Keratinocyte (primary cell): ENCODE results near the gene SFXN2. TPM values are rescaled to one million over a fixed set of nuclear protein-coding genes. Genes with fewer than 3 reads are reported as not detected.

Source experiments
- DNase-seq: peaks from one replicate; pipeline ENCODE4 v3.0.0-alpha.2; 2011; ENCODE audit warnings: low read depth, missing footprints, low spot score
- FAIRE-seq: peaks from 2 replicates; lab custom pipeline; 2011; peaks lifted over from hg19 to GRCh38; lab: Jason Lieb, UNC
- H2AFZ ChIP-seq: 2 replicates; pipeline ENCODE4 v1.6.0; 2012; ENCODE audit warnings: low read length, control low read depth, inconsistent platforms; ENCODE audit not compliant: control insufficient read depth
- H3K27ac ChIP-seq: 2 replicates; pipeline ENCODE4 v1.5.1; 2011; ENCODE audit warnings: low read length; ENCODE audit not compliant: control insufficient read depth, insufficient read depth
- H3K27me3 ChIP-seq: 3 replicates; pipeline ENCODE4 v1.6.0; 2011; ENCODE audit warnings: low read length; ENCODE audit not compliant: control insufficient read depth, insufficient read depth; ENCODE audit errors: extremely low read depth
- H3K36me3 ChIP-seq, 2 experiments: 2 replicates in 1 of 2; 3 replicates in 1 of 2; pipeline ENCODE4 v1.5.1; 2011; ENCODE audit warnings: low read length in 2 of 2, mild to moderate bottlenecking in 1 of 2; ENCODE audit not compliant: control insufficient read depth in 2 of 2, insufficient read depth in 2 of 2; ENCODE audit errors: extremely low read depth in 1 of 2
- H3K4me1 ChIP-seq: 3 replicates; pipeline ENCODE4 v1.5.1; 2011; ENCODE audit warnings: low read length; ENCODE audit not compliant: control insufficient read depth, insufficient read depth; ENCODE audit errors: extremely low read depth
- H3K4me2 ChIP-seq: 3 replicates; pipeline ENCODE4 v1.6.0; 2011; ENCODE audit warnings: low read depth, low read length; ENCODE audit not compliant: control insufficient read depth, insufficient read depth; ENCODE audit errors: extremely low read depth
- H3K4me3 ChIP-seq, 3 experiments: fragments of 200-600 bp in 1 of 3; sonication (generic) in 1 of 3; 2 replicates in 2 of 3; 3 replicates in 1 of 3; pipeline ENCODE4 v1.5.1; 2011 to 2016; ENCODE audit warnings: low read length in 3 of 3, mild to moderate bottlenecking in 3 of 3, control low read depth in 2 of 3, inconsistent platforms in 1 of 3, low read depth in 1 of 3, mixed read lengths in 1 of 3, mixed run types in 1 of 3, moderate library complexity in 1 of 3; ENCODE audit not compliant: control insufficient read depth in 2 of 3, insufficient read depth in 2 of 3; ENCODE audit errors: extremely low read depth in 1 of 3
- H3K79me2 ChIP-seq: 2 replicates; pipeline ENCODE4 v1.6.0; 2012; ENCODE audit warnings: low read length; ENCODE audit not compliant: control insufficient read depth, insufficient read depth
- H3K9ac ChIP-seq: 3 replicates; pipeline ENCODE4 v1.6.0; 2011; ENCODE audit warnings: low read length; ENCODE audit not compliant: control insufficient read depth, insufficient read depth; ENCODE audit errors: extremely low read depth
- H3K9me1 ChIP-seq: 3 replicates; pipeline ENCODE4 v1.6.0; 2011; ENCODE audit warnings: low read length; ENCODE audit not compliant: control insufficient read depth, insufficient read depth; ENCODE audit errors: extremely low read depth
- H3K9me3 ChIP-seq: 2 replicates; pipeline ENCODE4 v1.5.1; 2012; ENCODE audit warnings: low read depth, low read length; ENCODE audit not compliant: control insufficient read depth
- H4K20me1 ChIP-seq: 3 replicates; pipeline ENCODE4 v1.6.0; 2011; ENCODE audit warnings: low read length; ENCODE audit not compliant: control insufficient read depth, insufficient read depth; ENCODE audit errors: extremely low read depth
- EZH2 ChIP-seq: IDR thresholded peaks from one replicate; pipeline ENCODE4 v1.6.1; 2012; ENCODE audit warnings: inconsistent platforms, mild to moderate bottlenecking, low read length, moderate library complexity
- dilution Hi-C: fragments of 300-500 bp; cut with MboI; formaldehyde crosslinking; loops from one replicate; pipeline ENCODE4 v1.7.0; 2020; ENCODE audit warnings: low sequenced_read_pairs; ENCODE audit not compliant: extremely low pct_ligation_motif_present
- polyA plus RNA-seq, 5 experiments: library from polyadenylated mRNA; depleted of rRNA in 3 of 5; stranded (reverse) in 3 of 5; stranded (forward) in 1 of 5; unstranded in 1 of 5; fragments of >200 nt; gene quantifications; 1 replicate in 1 of 5; 2 replicates in 3 of 5; 3 replicates in 1 of 5; pipeline versions ENCODE4 v1.2.1 to v1.2.3, GENCODE V29; 2011 to 2012; ENCODE audit warnings: missing spikeins in 2 of 5, low read depth in 1 of 5, low replicate concordance in 1 of 5
- TF ChIP-seq, protein P1 (sequence below), 3 experiments: IDR thresholded peaks in 1 of 3; conservative IDR thresholded peaks in 1 of 3; optimal IDR thresholded peaks in 1 of 3; 2 replicates in 2 of 3; 3 replicates in 1 of 3; pipeline versions ENCODE3 to v1.5.1; 2011; ENCODE audit warnings: low read length in 3 of 3, mild to moderate bottlenecking in 3 of 3, moderate library complexity in 2 of 3, control low read depth in 1 of 3, inconsistent platforms in 1 of 3; ENCODE audit not compliant: insufficient read depth in 2 of 3; ENCODE audit errors: extremely low read depth in 1 of 3

SFXN2 gene
- polyA plus RNA-seq, 1 donor (not counting 4 experiments of a cell fraction or from before 2014, with no cell fraction given), result 5.0 TPM

DNA sequence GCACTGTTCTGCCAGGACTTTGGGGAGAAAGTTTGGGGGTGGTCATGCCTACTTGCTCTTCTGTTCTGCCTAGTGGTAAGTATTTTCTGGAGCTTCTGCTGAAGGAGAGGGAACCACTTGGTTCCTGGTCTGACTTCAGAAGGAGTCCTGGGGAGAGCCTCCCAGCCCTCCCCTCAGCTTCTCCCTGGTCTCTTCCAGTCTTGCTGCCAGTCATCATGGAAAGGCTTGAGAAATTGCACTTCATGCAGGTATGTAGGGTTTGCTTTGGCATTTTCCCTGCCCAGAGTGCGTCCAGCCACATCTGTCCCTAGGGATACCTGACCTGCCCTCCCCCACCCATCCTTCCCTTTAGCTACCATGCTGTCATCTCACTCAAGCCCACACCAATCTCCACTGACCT is 18.2 kb downstream of the SFXN2 start:
- H4K20me1 ChIP-seq, result no peaks in the 10 kb centered on the region
- peaks cover 3 to 20% of the 10 kb centered on the region in 2 experiments for H3K36me3 ChIP-seq
- no peak overlapping the region for H3K9ac ChIP-seq
- H3K9me3 ChIP-seq, result no peaks in the 10 kb centered on the region
- H3K79me2 ChIP-seq, result no peaks in the 10 kb centered on the region
- TF ChIP-seq EZH2, result no peak
- TF ChIP-seq, protein P1, sequence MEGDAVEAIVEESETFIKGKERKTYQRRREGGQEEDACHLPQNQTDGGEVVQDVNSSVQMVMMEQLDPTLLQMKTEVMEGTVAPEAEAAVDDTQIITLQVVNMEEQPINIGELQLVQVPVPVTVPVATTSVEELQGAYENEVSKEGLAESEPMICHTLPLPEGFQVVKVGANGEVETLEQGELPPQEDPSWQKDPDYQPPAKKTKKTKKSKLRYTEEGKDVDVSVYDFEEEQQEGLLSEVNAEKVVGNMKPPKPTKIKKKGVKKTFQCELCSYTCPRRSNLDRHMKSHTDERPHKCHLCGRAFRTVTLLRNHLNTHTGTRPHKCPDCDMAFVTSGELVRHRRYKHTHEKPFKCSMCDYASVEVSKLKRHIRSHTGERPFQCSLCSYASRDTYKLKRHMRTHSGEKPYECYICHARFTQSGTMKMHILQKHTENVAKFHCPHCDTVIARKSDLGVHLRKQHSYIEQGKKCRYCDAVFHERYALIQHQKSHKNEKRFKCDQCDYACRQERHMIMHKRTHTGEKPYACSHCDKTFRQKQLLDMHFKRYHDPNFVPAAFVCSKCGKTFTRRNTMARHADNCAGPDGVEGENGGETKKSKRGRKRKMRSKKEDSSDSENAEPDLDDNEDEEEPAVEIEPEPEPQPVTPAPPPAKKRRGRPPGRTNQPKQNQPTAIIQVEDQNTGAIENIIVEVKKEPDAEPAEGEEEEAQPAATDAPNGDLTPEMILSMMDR (optimal IDR thresholded peaks at IDR 0.05 in 1 of 3, IDR thresholded peaks at IDR 0.05 in 1 of 3, conservative IDR thresholded peaks at IDR 0.05 in 1 of 3; ENCODE audit: extremely low read depth in 1 of 3, insufficient read depth in 2 of 3, low read length in 3 of 3), result no peak
- dilution Hi-C loops, result no loop called here
- FAIRE-seq (no peak), DNase-seq (no peak)
- no peaks in the 10 kb centered on the region for H3K9me1 ChIP-seq
- H3K4me1 ChIP-seq, result no peaks in the 10 kb centered on the region
- H3K4me3 ChIP-seq, result no peak overlapping the region
- no peak overlapping the region for H2AFZ ChIP-seq
- H3K27me3 ChIP-seq, result no peaks in the 10 kb centered on the region
- H3K27ac ChIP-seq, result no peak overlapping the region
- no peak overlapping the region for H3K4me2 ChIP-seq

DNA sequence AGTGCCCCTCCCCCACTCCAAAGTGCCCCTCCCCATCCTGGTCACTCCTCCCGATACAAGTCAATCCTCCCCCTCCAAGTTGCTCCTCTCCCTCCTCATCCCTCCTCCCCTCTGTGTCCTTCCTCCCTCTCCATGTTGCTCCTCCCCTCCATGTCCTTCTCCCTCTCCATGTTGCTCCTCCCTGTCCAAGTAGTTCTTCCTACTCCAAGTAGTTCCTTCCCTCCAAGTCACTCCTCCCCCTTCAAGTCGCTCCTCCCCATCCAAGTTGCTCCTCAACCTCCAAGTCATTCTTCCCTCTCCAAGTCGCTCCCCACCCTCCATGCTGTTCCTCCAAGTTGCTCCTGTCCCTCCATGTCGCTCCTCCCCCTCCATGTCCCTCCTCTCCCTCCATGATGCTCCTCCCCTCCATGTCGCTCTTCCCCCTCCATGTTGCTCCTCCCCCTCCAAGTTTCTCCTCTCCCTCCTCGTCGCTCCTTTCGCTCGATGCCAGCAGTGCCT is 20.7 kb downstream of the SFXN2 start:
- Histone ChIP-seq H3K4me3 (no peak overlapping the region), H3K27ac (no peak overlapping the region), H3K79me2 (no peaks in the 10 kb centered on the region), H3K36me3 (peaks cover 0 to 15% of the 10 kb centered on the region in 2 experiments), H3K9me1 (no peaks in the 10 kb centered on the region), H3K4me2 (no peak overlapping the region), H3K9me3 (no peaks in the 10 kb centered on the region), H3K27me3 (no peaks in the 10 kb centered on the region), H3K9ac (no peak overlapping the region), H2AFZ (no peak overlapping the region), H4K20me1 (no peaks in the 10 kb centered on the region), H3K4me1 (no peaks in the 10 kb centered on the region)
- DNase-seq, result no peak
- dilution Hi-C loops, result no loop called here
- no peak for TF ChIP-seq EZH2
- TF ChIP-seq, protein P1 (optimal IDR thresholded peaks at IDR 0.05 in 1 of 3, IDR thresholded peaks at IDR 0.05 in 1 of 3, conservative IDR thresholded peaks at IDR 0.05 in 1 of 3; ENCODE audit: extremely low read depth in 1 of 3, insufficient read depth in 2 of 3, low read length in 3 of 3), result no peak
- FAIRE-seq, result no peak
